NOMO-1 (cell line): ENCODE measurements around the gene NSL1.
A peak's percentile ranks its signal among the peaks of the same experiment; 100 is the strongest.

Experiments used
- DNase-seq, 2 experiments: peaks; one replicate each; lab custom pipeline; 2025; ENCODE audit not compliant: unreplicated experiment in 2 of 2; lab: John Stamatoyannopoulos, UW

Gene NSL1

DNA sequence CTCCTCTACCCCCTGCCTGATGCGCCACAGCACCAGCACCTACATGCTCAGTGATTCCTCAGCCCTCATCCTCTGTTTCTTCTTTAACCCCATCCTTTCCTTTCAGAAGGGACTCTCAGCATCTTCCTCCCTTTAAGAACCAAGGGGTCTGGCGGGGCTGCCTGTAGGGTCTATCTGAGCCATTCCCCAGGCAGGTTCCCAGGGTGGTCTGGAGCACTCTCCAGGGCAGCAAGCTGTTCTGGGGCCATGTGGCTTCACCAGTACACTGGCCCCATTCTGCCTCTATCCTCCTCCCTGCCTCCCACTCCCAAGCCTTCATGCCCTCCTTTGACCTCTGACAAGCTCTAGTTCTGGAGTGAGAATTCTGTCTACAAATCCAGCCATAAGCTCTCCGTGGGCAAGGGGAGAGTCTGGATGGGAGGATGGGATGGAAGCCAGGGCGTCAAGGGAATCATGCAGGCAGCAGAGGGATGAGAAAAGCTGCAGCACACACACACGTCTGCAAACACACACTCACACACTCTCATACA is 102.3 kb downstream of the NSL1 start:
- DNase-seq: no peak

DNA sequence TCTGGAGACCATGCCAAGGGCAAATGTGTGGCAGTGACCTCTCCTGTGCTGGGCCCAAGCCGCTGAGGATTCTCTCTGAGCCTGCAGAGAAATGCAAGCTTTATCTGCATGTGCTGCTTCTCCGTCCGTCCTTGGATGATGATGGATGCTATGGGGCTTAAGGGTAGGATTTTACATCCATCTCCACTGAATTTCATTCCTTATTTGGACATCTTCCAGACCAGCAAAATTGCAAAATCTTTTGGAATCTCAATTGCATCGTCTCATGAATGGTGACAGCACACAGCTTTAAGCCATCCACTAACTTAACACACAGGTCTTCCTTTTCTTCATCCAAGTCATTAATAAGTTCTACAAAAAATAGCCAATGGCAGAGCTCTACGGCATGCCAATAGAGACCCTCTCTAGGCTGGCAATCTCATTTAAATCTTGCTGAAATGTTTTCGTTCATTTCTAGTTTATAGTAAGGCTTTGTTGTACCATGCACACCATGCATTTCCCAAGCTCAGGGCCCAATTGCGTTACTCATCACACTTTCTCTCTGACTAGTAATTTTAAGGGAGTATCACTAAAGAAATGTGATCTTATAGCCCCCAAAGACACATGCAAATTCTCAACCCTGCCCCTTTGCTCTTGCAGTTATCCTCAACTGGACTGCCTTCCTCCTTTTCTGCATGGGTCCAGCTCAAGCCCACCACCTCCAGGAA is 103.1 kb downstream of the NSL1 start:
- no peak for DNase-seq

DNA sequence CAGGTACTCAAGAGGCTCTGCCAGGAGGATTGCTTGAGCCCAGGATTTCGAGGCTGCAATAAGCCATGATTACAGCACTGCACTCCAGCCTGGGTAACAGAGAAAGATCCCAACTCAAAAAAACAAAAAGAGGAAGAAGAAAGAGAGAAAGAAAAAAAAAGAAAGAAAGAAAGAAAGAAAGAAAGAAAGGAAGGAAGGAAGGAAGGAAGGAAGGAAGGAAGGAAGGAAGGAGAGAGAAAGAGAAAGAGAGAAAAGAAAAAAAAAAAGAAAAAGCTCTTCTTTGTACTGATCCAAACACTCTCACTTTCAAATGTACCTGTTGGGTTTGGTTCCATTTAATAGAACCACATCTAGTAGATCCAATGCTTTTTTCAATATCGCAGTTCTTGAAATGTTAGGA is 103.8 kb downstream of the NSL1 start:
- DNase-seq: no peak

DNA sequence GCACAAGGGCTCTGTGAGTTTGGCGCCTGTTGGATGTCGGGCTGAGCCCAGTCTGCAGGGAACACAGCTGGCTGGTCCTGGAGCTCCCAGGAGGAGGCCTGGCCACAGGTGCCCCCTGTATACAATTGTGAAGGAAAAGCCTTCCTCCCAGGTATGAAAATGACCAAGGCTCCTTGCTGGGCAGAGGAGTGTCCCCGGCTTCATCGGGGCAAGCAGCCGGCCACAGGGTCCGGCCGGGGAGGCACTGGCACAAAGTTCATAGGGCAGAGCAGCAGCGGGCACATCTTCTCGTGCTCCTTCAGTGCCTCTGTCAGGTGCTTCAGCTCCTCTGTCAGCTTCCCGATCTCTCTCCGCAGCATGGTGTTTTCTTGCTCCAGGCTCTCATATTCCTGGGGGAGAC is 105.0 kb downstream of the NSL1 start:
- DNase-seq: no peak

DNA sequence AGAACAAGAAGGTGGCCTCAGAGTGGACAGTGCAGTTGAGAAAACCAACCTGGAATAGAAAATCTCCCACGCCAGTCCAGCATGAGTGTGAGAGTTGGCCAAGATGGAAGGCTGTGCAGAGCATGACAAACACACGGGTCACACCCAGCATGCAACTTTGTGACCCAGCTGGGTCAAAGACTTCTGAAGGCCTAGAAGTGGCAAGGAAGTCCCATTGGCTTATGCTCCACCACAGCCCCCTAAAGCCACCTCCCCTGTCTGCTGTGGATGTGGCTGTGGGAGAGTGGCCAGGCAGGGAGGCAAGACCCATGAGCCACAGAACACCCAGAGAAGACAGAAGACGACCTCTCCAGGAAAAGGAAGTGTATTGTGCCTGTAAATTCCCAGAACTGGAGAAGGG is 105.5 kb downstream of the NSL1 start:
- DNase-seq: no peak

DNA sequence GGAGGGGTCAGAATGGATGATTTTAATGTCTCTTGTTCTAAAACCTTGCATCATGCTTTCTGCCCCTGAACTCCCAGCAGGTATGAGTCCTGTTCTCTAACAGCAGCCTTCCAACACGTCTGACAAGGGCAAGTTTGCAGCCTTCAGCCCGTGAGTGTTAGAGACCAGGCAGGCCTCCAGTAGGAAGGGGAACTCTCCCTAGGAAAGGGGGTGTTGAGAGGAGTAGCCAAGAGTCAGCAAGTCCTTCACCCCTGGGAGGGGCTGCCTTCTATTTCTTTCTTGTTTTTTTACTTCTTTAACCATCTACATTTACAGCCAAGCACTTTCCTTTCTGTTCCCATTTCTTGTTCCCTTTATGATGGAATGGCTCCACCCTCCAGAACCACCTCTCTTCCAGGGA is 106.1 kb downstream of the NSL1 start:
- no peak for DNase-seq

DNA sequence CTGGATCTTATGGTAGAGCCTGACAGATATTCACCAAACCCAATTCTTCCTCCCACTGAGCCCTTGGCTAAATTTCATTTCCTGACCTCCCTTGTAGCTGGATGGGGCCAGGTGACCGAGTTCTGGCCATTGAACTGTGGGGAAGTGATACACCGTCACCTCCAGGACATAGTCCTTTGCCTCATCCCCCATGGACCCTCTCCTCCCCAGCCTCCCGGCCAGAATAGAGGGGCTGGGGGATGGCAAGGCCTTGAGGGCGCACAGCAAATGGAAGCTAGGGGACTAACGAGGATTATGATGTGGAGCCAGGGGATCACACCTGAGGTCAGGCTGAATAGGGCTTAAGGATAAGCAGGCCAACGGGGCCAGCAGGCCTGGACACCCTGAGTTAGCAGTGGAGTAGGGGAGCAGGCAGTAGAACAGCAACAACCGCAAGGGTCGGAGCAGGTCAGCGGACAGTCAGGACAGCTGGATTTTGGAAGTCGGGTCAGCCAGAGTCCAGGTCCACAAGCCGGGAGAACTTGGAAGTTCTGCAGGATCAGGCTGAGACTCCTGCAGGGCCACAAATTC is 107.0 kb downstream of the NSL1 start:
- DNase-seq: no peak

DNA sequence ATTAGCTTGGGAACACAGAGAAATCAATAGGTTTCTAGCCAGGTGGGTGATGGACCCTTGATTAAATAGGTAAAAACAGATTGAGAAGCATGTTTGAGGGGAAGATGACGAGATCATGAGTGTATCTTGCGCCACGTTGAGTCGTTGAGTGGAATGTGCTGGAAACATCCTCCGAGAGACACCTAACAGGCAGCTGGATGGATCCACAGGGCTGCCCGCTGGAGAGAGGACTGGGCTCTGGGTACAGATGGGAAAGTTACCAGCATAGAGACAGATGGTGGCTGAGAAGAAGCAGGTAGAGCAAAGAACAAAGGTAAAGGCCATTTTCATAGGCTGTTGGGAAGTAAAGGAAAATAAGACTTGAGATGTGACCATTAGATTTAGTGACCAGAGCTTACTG is 107.5 kb downstream of the NSL1 start:
- no peak for DNase-seq

DNA sequence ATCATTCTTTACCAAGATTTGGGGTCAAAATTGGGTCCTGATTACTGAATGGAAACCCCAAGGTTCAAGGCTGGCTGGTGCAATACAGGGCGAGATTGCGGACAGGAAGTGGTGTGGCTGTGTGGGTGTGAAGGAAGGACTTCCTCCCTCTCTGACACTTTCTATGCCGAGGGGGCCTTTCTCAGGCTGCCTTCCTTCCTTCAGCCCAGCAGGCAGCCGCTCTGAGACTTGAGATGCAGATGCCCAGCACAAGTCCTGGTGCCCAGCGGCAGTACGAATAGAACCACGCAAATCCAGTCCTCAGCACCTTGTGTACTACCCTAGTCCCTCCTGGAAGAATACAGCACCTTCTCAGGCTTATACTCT is 108.2 kb downstream of the NSL1 start:
- DNase-seq: peak; percentile 74 to 84

DNA sequence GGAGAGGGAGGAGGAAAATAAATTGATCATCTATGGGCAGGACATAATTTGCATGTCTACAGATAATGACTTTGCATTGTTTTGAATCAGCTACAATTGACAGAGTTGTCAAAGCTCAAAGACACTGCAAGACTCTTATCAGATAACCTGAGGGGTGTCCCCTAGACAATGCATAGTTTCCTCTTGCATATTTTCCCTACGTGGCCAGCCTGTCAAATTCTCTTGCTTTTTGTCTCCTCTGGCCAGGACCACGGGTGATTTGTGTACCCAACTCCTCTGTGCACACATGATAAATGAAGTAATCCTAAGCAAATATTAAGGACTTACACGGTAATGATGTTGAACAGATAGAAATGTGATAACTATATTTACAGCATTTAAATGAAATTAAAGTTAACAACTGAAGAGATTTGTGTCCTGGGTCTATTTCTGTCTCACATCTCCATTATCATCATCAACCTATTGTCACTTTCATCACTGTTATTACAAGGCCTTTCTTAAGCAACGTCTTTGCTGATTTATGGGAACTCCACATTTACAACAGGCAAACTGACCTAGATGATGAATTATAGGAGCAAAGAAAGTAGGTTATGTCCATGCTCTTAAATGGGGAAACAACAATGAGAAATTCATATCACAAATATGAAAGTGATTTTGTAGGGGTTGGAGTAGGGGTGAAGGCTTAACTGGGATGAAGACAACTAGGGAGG is 110.7 kb downstream of the NSL1 start:
- peak in 1 of 2 experiments; percentile 57 for DNase-seq

DNA sequence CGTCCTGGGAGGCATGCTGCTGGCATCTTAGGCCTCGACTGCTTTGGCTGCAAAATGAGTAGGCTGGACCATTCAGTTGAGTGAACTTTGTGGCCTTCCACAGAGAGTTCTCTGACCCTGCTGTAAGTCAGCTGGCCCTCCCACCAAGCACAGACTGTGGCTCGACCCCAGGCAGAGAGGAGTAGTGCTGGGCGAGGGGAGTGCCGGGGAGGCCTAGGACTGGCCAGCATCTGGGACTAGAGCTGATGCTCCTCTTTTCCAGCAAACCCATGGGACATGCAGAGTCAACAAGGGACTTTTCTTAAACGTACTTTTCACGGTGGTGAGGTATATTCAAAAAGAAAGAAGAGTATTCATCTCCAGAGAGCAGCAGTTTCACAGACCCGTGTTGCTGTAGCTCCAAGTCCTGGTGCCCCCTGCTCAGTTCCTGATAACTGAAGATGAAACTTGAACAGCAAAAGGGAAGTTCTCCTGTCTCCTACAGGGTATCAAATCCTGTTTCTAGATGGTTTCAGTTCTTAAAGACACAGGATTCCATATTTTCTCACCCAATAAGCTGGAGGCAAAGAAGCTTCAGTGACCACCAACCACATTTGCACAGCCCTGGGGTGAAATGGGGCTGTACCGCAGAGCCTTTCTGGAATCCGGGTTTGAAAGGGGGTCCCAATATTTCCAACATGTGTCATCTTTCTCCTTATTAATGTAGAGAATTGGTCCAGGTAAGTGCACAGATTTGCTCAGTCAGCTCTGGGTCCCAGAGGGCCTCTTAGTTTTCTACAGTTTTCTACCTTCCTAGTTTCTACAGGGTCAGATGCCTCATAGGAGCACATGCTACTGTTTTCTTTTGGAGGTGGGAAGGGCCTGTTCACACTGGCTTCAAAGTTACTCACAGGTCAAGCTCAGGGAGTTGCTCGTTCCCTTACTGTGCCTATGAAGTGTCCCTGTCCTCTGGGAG is 112.8 kb downstream of the NSL1 start:
- peak in 1 of 2 experiments; percentile 84 for DNase-seq

DNA sequence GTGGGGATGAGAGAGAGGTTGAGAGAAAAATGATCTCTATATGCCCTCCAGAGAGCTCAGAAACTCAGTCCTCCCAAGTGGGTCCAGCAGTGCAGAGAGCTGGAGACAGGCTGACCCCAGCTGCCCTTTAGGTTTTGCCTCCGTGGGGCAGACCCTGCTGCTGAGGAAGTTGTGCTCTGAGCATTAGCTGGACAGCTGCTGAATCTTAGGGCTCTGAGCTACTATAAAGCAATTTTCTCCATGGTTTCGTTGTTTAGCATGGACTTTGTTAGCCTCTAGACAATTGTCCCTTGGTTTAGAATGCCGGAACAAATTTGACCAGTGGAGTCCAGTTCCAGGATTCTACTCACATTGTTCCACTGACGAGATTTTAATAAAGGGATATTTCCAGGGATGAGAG is 114.0 kb downstream of the NSL1 start:
- no peak for DNase-seq

DNA sequence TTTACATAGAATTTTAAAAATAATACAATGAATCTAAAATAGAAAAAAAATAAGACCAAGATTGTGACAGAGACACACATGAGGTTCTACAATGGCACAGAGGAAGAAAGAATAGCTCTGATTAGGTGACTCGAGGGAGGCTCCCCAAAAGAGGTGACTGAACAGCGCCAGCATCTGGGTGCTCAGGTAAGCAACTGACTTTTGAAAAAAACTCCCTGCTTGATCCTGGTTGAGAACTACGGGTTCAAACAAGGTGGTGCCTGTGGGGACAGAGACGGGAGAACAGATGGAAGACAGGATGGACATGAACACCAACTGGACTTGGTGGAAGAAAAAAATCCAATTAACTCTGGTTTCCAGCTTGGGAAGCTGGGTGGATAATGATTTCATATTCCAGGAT is 114.4 kb downstream of the NSL1 start:
- no peak for DNase-seq
